ENCODE results near the gene TXLNG.

TXLNG gene

GRCh38 chrX:16874458-16875095, 88.3 kb downstream of the TXLNG start:
- DNase-seq = no peak

- DNase-seq = no peak
Measured at GRCh38 chrX:16876696-16877095, 90.4 kb downstream of the TXLNG start.

- peak; percentile 69 for DNase-seq
Measured at GRCh38 chrX:16882169-16882568, 95.9 kb downstream of the TXLNG start.

- DNase-seq = peak; percentile 86
Measured at GRCh38 chrX:16882702-16883486, 96.6 kb downstream of the TXLNG start.

- DNase-seq = no peak
Measured at GRCh38 chrX:16883487-16883804, 97.2 kb downstream of the TXLNG start.

- DNase-seq = no peak
Measured at GRCh38 chrX:16885628-16886027, 99.4 kb downstream of the TXLNG start.

GRCh38 chrX:16892504-16893362, 106.5 kb downstream of the TXLNG start:
- peak; percentile 91 for DNase-seq
